A549 (cell line): ENCODE measurements around the gene MYH14. TPM values are rescaled to one million over a fixed set of nuclear protein-coding genes. Genes with fewer than 3 reads are reported as not detected.
A peak's percentile ranks its signal among the peaks of the same experiment; 100 is the strongest.
"Not testable (repeated sequence)": the region's sequence is repeated elsewhere in the genome, so short reads cannot be mapped to it uniquely, and the experiment has no call there.

ENCODE experiments used
- ATAC-seq, 2 experiments: fragments of 200-7000 bp in 1 of 2; fragments of >200 bp in 1 of 2; cut with Nextera tagmentation in 1 of 2; cut with Tn5 transposase in 1 of 2; 3 replicates each; pipeline versions ENCODE4 v1.8.0 to v1.9.1; 2018 to 2020; ENCODE audit warnings: mild to moderate bottlenecking in 1 of 2, moderate library complexity in 1 of 2
- CTCF ChIA-PET: fragments of 300-600 bp; sonication (Branson Sonifier 250); formaldehyde crosslinking; extraction: SDS; loops from one replicate; lab custom pipeline; 2021; ENCODE audit warnings: antibody characterized with exemption, inconsistent platforms; lab: Yijun Ruan, JAX
- POLR2A ChIA-PET: fragments of 350-600 bp; formaldehyde crosslinking; extraction: SDS; loops from one replicate; lab custom pipeline; 2021; ENCODE audit warnings: antibody characterized with exemption, inconsistent platforms; lab: Yijun Ruan, JAX
- DNase-seq, 2 experiments: peaks; one replicate each; pipeline versions ENCODE4 v3.0.0 to v3.0.0-alpha.2; 2011 to 2016; ENCODE audit warnings: low read depth in 1 of 2, low spot score in 1 of 2
- FAIRE-seq: peaks from 2 replicates; lab custom pipeline; 2011; peaks lifted over from hg19 to GRCh38; lab: Jason Lieb, UNC
- H3K27ac ChIP-seq, 2 experiments: fragments of >200 bp; sonication (Bioruptor Twin); formaldehyde crosslinking; 3 replicates each; pipeline ENCODE4 v1.5.1; 2016 to 2017
- H3K4me1 ChIP-seq: fragments of >200 bp; sonication (Bioruptor Twin); formaldehyde crosslinking; 3 replicates; pipeline ENCODE4 v1.6.1; 2016
- H3K4me2 ChIP-seq: fragments of >200 bp; sonication (Bioruptor Twin); formaldehyde crosslinking; 3 replicates; pipeline ENCODE4 v1.6.1; 2016
- H3K4me3 ChIP-seq: fragments of >200 bp; sonication (Bioruptor Twin); formaldehyde crosslinking; 3 replicates; pipeline ENCODE4 v1.5.1; 2016
- H3K9me3 ChIP-seq: fragments of >200 bp; sonication (Bioruptor Twin); formaldehyde crosslinking; 3 replicates; pipeline ENCODE4 v1.6.1; 2016
- ATOH8 ChIP-seq: fragments of 250-450 bp; sonication (Bioruptor Pico); IDR thresholded peaks from 2 replicates; pipeline ENCODE4 v1.5.0; 2020; ENCODE audit warnings: low read depth, mild to moderate bottlenecking, moderate library complexity
- BCL3 ChIP-seq: fragments of >200 bp; sonication (Bioruptor Twin); formaldehyde crosslinking; IDR thresholded peaks from 3 replicates; pipeline ENCODE4 v1.6.1; 2016
- BHLHE40 ChIP-seq: IDR thresholded peaks from 2 replicates; pipeline ENCODE4 v1.6.1; 2012; ENCODE audit warnings: low read depth, low read length, inconsistent platforms
- CEBPB ChIP-seq, 2 experiments: fragments of >200 bp in 1 of 2; sonication (Bioruptor Twin) in 1 of 2; formaldehyde crosslinking in 1 of 2; IDR thresholded peaks; 2 replicates each; pipeline ENCODE4 v1.6.1; 2012 to 2016
- CHD2 ChIP-seq: fragments of 150-350 bp; IDR thresholded peaks from 2 replicates; pipeline ENCODE4 v1.6.1; 2014; ENCODE audit warnings: low read length; ENCODE audit not compliant: partially characterized antibody
- E2F6 ChIP-seq: IDR thresholded peaks from 2 replicates; pipeline ENCODE4 v1.6.1; 2012; ENCODE audit warnings: low read depth, borderline replicate concordance
- EHF ChIP-seq: fragments of 250-450 bp; sonication (Bioruptor Pico); IDR thresholded peaks from 2 replicates; pipeline ENCODE4 v1.5.0; 2020; ENCODE audit warnings: mild to moderate bottlenecking
- FOSB ChIP-seq: fragments of 250-450 bp; sonication (Bioruptor Pico); IDR thresholded peaks from 2 replicates; pipeline ENCODE4 v1.5.0; 2020; ENCODE audit warnings: mild to moderate bottlenecking, moderate library complexity
- HDAC2 ChIP-seq: fragments of 200-600 bp; sonication (generic); IDR thresholded peaks from 2 replicates; pipeline ENCODE4 v1.6.1; 2016
- HOXA7 ChIP-seq: fragments of 250-450 bp; sonication (Bioruptor Pico); IDR thresholded peaks from 2 replicates; pipeline ENCODE4 v1.5.0; 2020; ENCODE audit warnings: mild to moderate bottlenecking, moderate library complexity
- HOXB13 ChIP-seq: fragments of 250-450 bp; sonication (Bioruptor Pico); IDR thresholded peaks from 2 replicates; pipeline ENCODE4 v1.5.0; 2020; ENCODE audit warnings: low read depth, mild to moderate bottlenecking, moderate library complexity
- JUNB ChIP-seq: fragments of >200 bp; sonication (Bioruptor Twin); formaldehyde crosslinking; IDR thresholded peaks from 2 replicates; pipeline ENCODE4 v1.6.1; 2016
- KDM1A ChIP-seq: fragments of 200-600 bp; sonication (generic); IDR thresholded peaks from 2 replicates; pipeline ENCODE4 v1.6.1; 2016; ENCODE audit warnings: low read depth, mild to moderate bottlenecking
- MAX ChIP-seq: IDR thresholded peaks from 2 replicates; pipeline ENCODE4 v1.6.1; 2012
- NR3C1 ChIP-seq: fragments of >200 bp; sonication (Bioruptor Twin); formaldehyde crosslinking; IDR thresholded peaks from 3 replicates; pipeline ENCODE4 v1.6.1; 2017
- TP53 ChIP-seq: fragments of 250-450 bp; sonication (Bioruptor Pico); IDR thresholded peaks from 2 replicates; pipeline ENCODE4 v1.5.0; 2021; ENCODE audit warnings: mild to moderate bottlenecking, moderate library complexity
- ZFP36 ChIP-seq: fragments of 450-650 bp; IDR thresholded peaks from 2 replicates; pipeline ENCODE4 v1.6.1; 2014; ENCODE audit warnings: borderline replicate concordance; ENCODE audit not compliant: partially characterized antibody
- ZSCAN20 ChIP-seq: fragments of 250-450 bp; sonication (Bioruptor Pico); IDR thresholded peaks from 2 replicates; pipeline ENCODE4 v1.8.0; 2022; ENCODE audit warnings: mild to moderate bottlenecking, moderate library complexity
- WGBS: methylation state at CpG from one replicate; pipeline ENCODE4 v1.1.6; 2017; ENCODE audit errors: missing lambda C conversion rate; 5-methylcytosine and 5-hydroxymethylcytosine counted together
- polyA plus RNA-seq, 4 experiments: library from polyadenylated mRNA; depleted of rRNA in 3 of 4; stranded (reverse); fragments of >200 nt; fragmentation: RNase III in 1 of 4; extraction: RNeasy Plus Mini Kit Qiagen cat#74134 plus additional on column Dnase treatment in 1 of 4; gene quantifications; 2 replicates in 3 of 4; 3 replicates in 1 of 4; pipeline ENCODE4 v1.2.3, GENCODE V29; 2011 to 2017

Gene MYH14
- polyA plus RNA-seq, 2 of the 4 experiments (the other 2 are of a cell fraction), result 4.0 to 7.0 TPM

- no peak for TF ChIP-seq BCL3
These were observed 146.0 kb downstream of the MYH14 start (continued) for GRCh38 chr19:50349277-50350057.

- Histone ChIP-seq H3K4me3 (no peak overlapping the region), H3K9me3 (no peaks in the 10 kb centered on the region), H3K4me1 (no peaks in the 10 kb centered on the region), H3K4me2 (no peak overlapping the region), H3K27ac (no peak overlapping the region)
- 52% methylated on average over 4 of the region's 4 CpGs for WGBS
- no peak for ATAC-seq
- DNase-seq, result no peak
- no peak for FAIRE-seq
- CTCF ChIA-PET, result interaction anchor here (1.0 to 5.0 kb wide), 11 partner anchors 8 to 205 kb away, joined by 3 to 35 read pairs (median 9); no protein-coding TSS in a partner anchor
- TF ChIP-seq CEBPB (IDR thresholded peaks at IDR 0.05), result no peak
- TF ChIP-seq MAX, result no peak
- no peak for TF ChIP-seq EHF (CRISPR knock-in tag)
- TF ChIP-seq HOXA7, result no peak
- TF ChIP-seq NR3C1, result no peak
- no peak for TF ChIP-seq ZSCAN20 (CRISPR knock-in tag)
- no peak for TF ChIP-seq BHLHE40
- TF ChIP-seq JUNB, result no peak
- no peak for TF ChIP-seq ATOH8 (CRISPR knock-in tag)
- no peak for TF ChIP-seq KDM1A
- no peak for TF ChIP-seq FOSB (CRISPR knock-in tag)
- no peak for TF ChIP-seq CHD2
- TF ChIP-seq BCL3, result no peak
- POLR2A ChIA-PET, result no interaction called here
These were observed 148.8 kb downstream of the MYH14 start for GRCh38 chr19:50352242-50352641.

GRCh38 chr19:50353487-50353880, 150.1 kb downstream of the MYH14 start:
- H3K4me1 ChIP-seq, H3K4me2 ChIP-seq, DNase-seq, H3K4me3 ChIP-seq, FAIRE-seq, POLR2A ChIA-PET, ATAC-seq, H3K27ac ChIP-seq, H3K9me3 ChIP-seq: not testable (repeated sequence)
- CTCF ChIA-PET, result interaction anchor here (0.6 to 5.0 kb wide), 10 partner anchors 8 to 748 kb away, joined by 3 to 35 read pairs (median 10); no protein-coding TSS in a partner anchor
- 89% methylated on average over 7 of the region's 7 CpGs for WGBS

GRCh38 chr19:50356691-50357177, 153.3 kb downstream of the MYH14 start:
- TF ChIP-seq EHF (CRISPR knock-in tag), result no peak
- TF ChIP-seq HDAC2, result no peak
- no peak for TF ChIP-seq NR3C1
- no peak for TF ChIP-seq E2F6
- no peak for TF ChIP-seq ZFP36
- no peak for TF ChIP-seq TP53 (CRISPR knock-in tag)
- no peak for TF ChIP-seq HOXB13 (CRISPR knock-in tag)
- H3K9me3 ChIP-seq, result no peaks in the 10 kb centered on the region
- peak overlapping the region; percentile 87 for H3K4me2 ChIP-seq
- FAIRE-seq (no peak), ATAC-seq (no peak), DNase-seq (no peak)
- POLR2A ChIA-PET, result interaction anchor here (0.7 to 1.9 kb wide), 4 partner anchors 12 to 427 kb away, joined by 4 to 5 read pairs (median 5); partner anchors contain the start of genes KCNC3 and POLD1
- H3K4me1 ChIP-seq, result no peaks in the 10 kb centered on the region
- WGBS, result 19% methylated on average over 13 of the region's 13 CpGs
- H3K4me3 ChIP-seq, result no peak overlapping the region; the same call in 2 of the 3 replicates
- H3K27ac ChIP-seq, result no peak overlapping the region
- CTCF ChIA-PET, result interaction anchor here (0.6 to 4.0 kb wide), 52 partner anchors 8 to 562 kb away, joined by 3 to 53 read pairs (median 4); partner anchors contain the start of genes NAPSA and NR1H2
